Tibial nerve (tissue), 4 donors: ENCODE results near the gene ZNF8. TPM values are rescaled to one million over a fixed set of nuclear protein-coding genes. Genes with fewer than 3 reads are reported as not detected.

Source experiments
- DNase-seq, 2 donors: peaks; one replicate each; pipeline ENCODE4 v3.0.0-alpha.2; 2019; ENCODE audit warnings: low spot score in 2 of 2
- H3K27ac ChIP-seq, 4 donors: fragments of 200-600 bp; sonication (generic) in 3 of 4; one replicate each; pipeline ENCODE4 v1.5.1; 2017 to 2019; ENCODE audit warnings: mild to moderate bottlenecking in 1 of 4
- H3K27me3 ChIP-seq, 2 donors: fragments of 200-600 bp; sonication (generic) in 1 of 2; one replicate each; pipeline versions ENCODE4 v1.5.1 to v1.6.0; 2017 to 2019
- H3K36me3 ChIP-seq, 3 donors: fragments of 200-600 bp; sonication (generic); one replicate each; pipeline ENCODE4 v1.5.1; 2018 to 2019
- H3K4me1 ChIP-seq, 4 donors: fragments of 200-600 bp; sonication (generic) in 3 of 4; one replicate each; pipeline ENCODE4 v1.5.1; 2017 to 2019
- H3K4me3 ChIP-seq, 4 donors: fragments of 200-600 bp; sonication (generic) in 3 of 4; one replicate each; pipeline ENCODE4 v1.5.1; 2017 to 2019; ENCODE audit warnings: mild to moderate bottlenecking in 1 of 4, moderate library complexity in 1 of 4
- H3K9me3 ChIP-seq, 4 donors: fragments of 200-600 bp; sonication (generic) in 3 of 4; one replicate each; pipeline ENCODE4 v1.5.1; 2017 to 2019
- CTCF ChIP-seq, 5 experiments: fragments of 200-600 bp in 3 of 5; fragments of 450-650 bp in 2 of 5; sonication (generic) in 3 of 5; IDR thresholded peaks; one replicate each; pipeline ENCODE4 v1.5.1; 2016 to 2019; ENCODE audit warnings: antibody characterized with exemption in 5 of 5, mild to moderate bottlenecking in 3 of 5, moderate library complexity in 2 of 5
- EP300 ChIP-seq, 2 donors: sonication (generic); formaldehyde crosslinking; IDR thresholded peaks; one replicate each; pipeline ENCODE4 v1.6.1; 2017; ENCODE audit warnings: antibody characterized with exemption in 2 of 2, mild to moderate bottlenecking in 1 of 2
- POLR2A ChIP-seq, 2 donors: fragments of 450-650 bp; IDR thresholded peaks; one replicate each; pipeline ENCODE4 v1.6.1; 2017; ENCODE audit warnings: antibody characterized with exemption in 2 of 2, mild to moderate bottlenecking in 2 of 2, moderate library complexity in 2 of 2
- WGBS, 2 donors: methylation state at CpG; one replicate each; pipeline ENCODE4 v1.1.5; 2018; 5-methylcytosine and 5-hydroxymethylcytosine counted together
- total RNA-seq, 4 donors: library from RNA; depleted of rRNA; stranded (reverse); fragments of >200 nt; gene quantifications; one replicate each; pipeline ENCODE4 v1.1.0, GENCODE V29; 2016

Gene ZNF8
- total RNA-seq, 4 donors from 2014 or later: 8.0 to 11.2 (median 8.6) TPM

- WGBS, 2 donors: 57 to 63% methylated on average over 4 of the region's 4 CpGs
- H3K4me3 ChIP-seq: no peak overlapping the region
- no peak for TF ChIP-seq CTCF (IDR thresholded peaks at IDR 0.05)
- no peak for TF ChIP-seq EP300 (IDR thresholded peaks at IDR 0.05)
- TF ChIP-seq POLR2A (IDR thresholded peaks at IDR 0.05): no peak
- no peaks in the 10 kb centered on the region for H3K27me3 ChIP-seq
- H3K27ac ChIP-seq: peak overlapping the region in 1 of 4 donors; percentile 28
- no peak for DNase-seq
- H3K9me3 ChIP-seq: no peaks in the 10 kb centered on the region
- peaks cover 0 to 28% (median 12%) of the 10 kb centered on the region in 4 donors for H3K4me1 ChIP-seq
- H3K36me3 ChIP-seq: peaks cover 0 to 12% (median 0%) of the 10 kb centered on the region in 3 donors
These were observed 51.7 kb downstream of the ZNF8 start for GRCh38 chr19:58330458-58330857.

GRCh38 chr19:58332697-58333096 is 53.9 kb downstream of the ZNF8 start:
- no peaks in the 10 kb centered on the region for H3K27me3 ChIP-seq
- no peak overlapping the region for H3K4me3 ChIP-seq
- peaks cover 0 to 14% (median 6%) of the 10 kb centered on the region in 4 donors for H3K4me1 ChIP-seq
- peaks cover 0 to under 1% (median 0%) of the 10 kb centered on the region in 4 donors for H3K9me3 ChIP-seq
- H3K36me3 ChIP-seq: peaks cover 0 to 31% (median 0%) of the 10 kb centered on the region in 3 donors
- 69 to 84% methylated on average over 1 of the region's 1 CpG for WGBS, 2 donors
- TF ChIP-seq POLR2A (IDR thresholded peaks at IDR 0.05): no peak
- H3K27ac ChIP-seq: no peak overlapping the region
- no peak for DNase-seq

GRCh38 chr19:58334691-58335249 is 56.0 kb downstream of the ZNF8 start:
- H3K4me3 ChIP-seq: no peak overlapping the region
- H3K27ac ChIP-seq: no peak overlapping the region
- DNase-seq: no peak
- H3K4me1 ChIP-seq: no peaks in the 10 kb centered on the region
- H3K36me3 ChIP-seq: peaks cover 0 to 52% (median 0%) of the 10 kb centered on the region in 3 donors
- WGBS, 2 donors: 93% methylated on average over 15 to 19 of the region's 19 CpGs
- H3K27me3 ChIP-seq: no peaks in the 10 kb centered on the region
- H3K9me3 ChIP-seq: peaks cover 0 to 22% (median 0%) of the 10 kb centered on the region in 4 donors
- TF ChIP-seq EP300 (IDR thresholded peaks at IDR 0.05) (no peak), POLR2A (IDR thresholded peaks at IDR 0.05) (no peak), CTCF (IDR thresholded peaks at IDR 0.05) (no peak)

- TF ChIP-seq CTCF (IDR thresholded peaks at IDR 0.05) (no peak), POLR2A (IDR thresholded peaks at IDR 0.05) (no peak), EP300 (IDR thresholded peaks at IDR 0.05) (no peak)
- Histone ChIP-seq H3K27me3 (no peaks in the 10 kb centered on the region), H3K4me1 (no peaks in the 10 kb centered on the region), H3K4me3 (no peak overlapping the region), H3K9me3 (peaks cover 0 to 27% (median 0%) of the 10 kb centered on the region in 4 donors), H3K27ac (no peak overlapping the region), H3K36me3 (peaks cover 0 to 58% (median 0%) of the 10 kb centered on the region in 3 donors)
- no peak for DNase-seq
- 71 to 86% methylated on average over 3 of the region's 3 CpGs for WGBS, 2 donors
These were observed 56.9 kb downstream of the ZNF8 start for GRCh38 chr19:58335630-58336029.

- no peaks in the 10 kb centered on the region for H3K27me3 ChIP-seq
- H3K9me3 ChIP-seq: peaks cover 0 to 27% (median 0%) of the 10 kb centered on the region in 4 donors
- H3K36me3 ChIP-seq: peaks cover 0 to 64% (median 0%) of the 10 kb centered on the region in 3 donors
- no peaks in the 10 kb centered on the region for H3K4me1 ChIP-seq
- no peak overlapping the region for H3K4me3 ChIP-seq
- TF ChIP-seq EP300 (IDR thresholded peaks at IDR 0.05) (no peak), POLR2A (IDR thresholded peaks at IDR 0.05) (no peak), CTCF (IDR thresholded peaks at IDR 0.05) (no peak)
- 95 to 100% methylated on average over 1 of the region's 1 CpG for WGBS, 2 donors
- no peak for DNase-seq
- H3K27ac ChIP-seq: no peak overlapping the region
These were observed 57.5 kb downstream of the ZNF8 start for GRCh38 chr19:58336216-58336615.
